ENCODE measurements around the gene PRAC1.
A peak's percentile ranks its signal among the peaks of the same experiment; 100 is the strongest.

The PRAC1 gene

GRCh38 chr17:48746916-48747444 lies 24.7 kb upstream of the PRAC1 start:
- no peak for DNase-seq

- DNase-seq: no peak
Measured at GRCh38 chr17:48745381-48746275, 23.3 kb upstream of the PRAC1 start.

GRCh38 chr17:48740537-48740936 lies 18.2 kb upstream of the PRAC1 start:
- no peak for DNase-seq

- DNase-seq: no peak
Measured at GRCh38 chr17:48738803-48739526, 16.6 kb upstream of the PRAC1 start.

GRCh38 chr17:48738424-48738802 lies 16.1 kb upstream of the PRAC1 start:
- no peak for DNase-seq

GRCh38 chr17:48737330-48738043 lies 15.2 kb upstream of the PRAC1 start:
- DNase-seq: no peak

GRCh38 chr17:48735062-48735351 lies 12.7 kb upstream of the PRAC1 start:
- DNase-seq: no peak

GRCh38 chr17:48734333-48735061 lies 12.2 kb upstream of the PRAC1 start:
- no peak for DNase-seq

GRCh38 chr17:48733632-48734328 lies 11.5 kb upstream of the PRAC1 start:
- DNase-seq: no peak

- no peak for DNase-seq
Measured at GRCh38 chr17:48732688-48733629, 10.6 kb upstream of the PRAC1 start.

GRCh38 chr17:48731355-48731754 lies 9.0 kb upstream of the PRAC1 start:
- no peak for DNase-seq

- DNase-seq: no peak
Measured at GRCh38 chr17:48730240-48730550, 7.9 kb upstream of the PRAC1 start.

- no peak for DNase-seq
Measured at GRCh38 chr17:48729335-48730239, 7.3 kb upstream of the PRAC1 start.

- DNase-seq: peak; percentile 22
Measured at GRCh38 chr17:48728232-48729231, 6.2 kb upstream of the PRAC1 start, which contains the start of gene HOXB13. Gene HOXB13 (minus strand): TSS chr17:48728750. CDS start chr17:48728593, 157 bp downstream.

GRCh38 chr17:48727415-48728175 lies 5.3 kb upstream of the PRAC1 start:
- no peak for DNase-seq

- no peak for DNase-seq
Measured at GRCh38 chr17:48726916-48727286, 4.6 kb upstream of the PRAC1 start.

- DNase-seq: no peak
Measured at GRCh38 chr17:48726114-48726915, 4.0 kb upstream of the PRAC1 start.

All from CD4-positive, alpha-beta T cell treated with Interleukin-4 for 4 hours (primary cell).